HEK293 (cell line): ENCODE measurements around the gene SLC26A11.

ENCODE experiments used
- GLI2 ChIP-seq: fragments of 450-650 bp; formaldehyde crosslinking; IDR thresholded peaks from 2 replicates; pipeline ENCODE4; 2017; ENCODE audit warnings: missing biosample characterization, missing genetic modification characterization, low read depth, borderline replicate concordance
- GLI4 ChIP-seq: fragments of 450-650 bp; formaldehyde crosslinking; IDR thresholded peaks from 2 replicates; pipeline ENCODE4 v1.5.1; 2016; ENCODE audit warnings: missing biosample characterization, missing genetic modification characterization
- HOXA7 ChIP-seq: sonication (generic); formaldehyde crosslinking; IDR thresholded peaks from 2 replicates; pipeline ENCODE4 v1.8.1; 2022; ENCODE audit warnings: missing genetic modification reagents, borderline replicate concordance
- PRDM1 ChIP-seq: fragments of 450-650 bp; formaldehyde crosslinking; IDR thresholded peaks from 2 replicates; pipeline ENCODE4; 2016; ENCODE audit warnings: missing biosample characterization, missing genetic modification characterization
- SP2 ChIP-seq: fragments of 450-650 bp; formaldehyde crosslinking; IDR thresholded peaks from 2 replicates; pipeline ENCODE4 v1.5.1; 2016; ENCODE audit warnings: missing biosample characterization, missing genetic modification characterization
- TCF7L2 ChIP-seq: IDR thresholded peaks from 2 replicates; pipeline ENCODE4 v1.6.1; 2011; ENCODE audit warnings: low read depth, mild to moderate bottlenecking, inconsistent platforms, low read length, moderate library complexity, borderline replicate concordance
- WT1 ChIP-seq: fragments of 450-650 bp; formaldehyde crosslinking; IDR thresholded peaks from 2 replicates; pipeline ENCODE4 v1.5.1; 2016; ENCODE audit warnings: missing biosample characterization, missing genetic modification characterization
- ZBTB8A ChIP-seq: fragments of 450-650 bp; formaldehyde crosslinking; IDR thresholded peaks from 2 replicates; pipeline ENCODE4 v1.5.1; 2016; ENCODE audit warnings: missing biosample characterization, missing genetic modification characterization
- ZNF132 ChIP-seq: fragments of 450-650 bp; formaldehyde crosslinking; IDR thresholded peaks from 2 replicates; pipeline ENCODE4 v1.5.1; 2017; ENCODE audit warnings: missing biosample characterization, missing genetic modification characterization, borderline replicate concordance
- ZNF140 ChIP-seq: fragments of 450-650 bp; formaldehyde crosslinking; IDR thresholded peaks from 2 replicates; pipeline ENCODE4 v1.5.1; 2016; ENCODE audit warnings: missing biosample characterization, missing genetic modification characterization
- ZNF175 ChIP-seq: fragments of 450-650 bp; formaldehyde crosslinking; IDR thresholded peaks from 2 replicates; pipeline ENCODE4 v1.5.1; 2016; ENCODE audit warnings: missing biosample characterization, missing genetic modification characterization
- ZNF2 ChIP-seq: fragments of 450-650 bp; formaldehyde crosslinking; IDR thresholded peaks from 2 replicates; pipeline ENCODE4 v1.5.1; 2016; ENCODE audit warnings: missing biosample characterization, missing genetic modification characterization
- ZNF302 ChIP-seq: fragments of 450-650 bp; formaldehyde crosslinking; IDR thresholded peaks from 2 replicates; pipeline ENCODE4 v1.5.1; 2016; ENCODE audit warnings: missing biosample characterization, missing genetic modification characterization, low read depth
- ZNF423 ChIP-seq: fragments of 450-650 bp; formaldehyde crosslinking; IDR thresholded peaks from 2 replicates; pipeline ENCODE4 v1.5.1; 2016; ENCODE audit warnings: missing biosample characterization, missing genetic modification characterization
- ZNF510 ChIP-seq: fragments of 450-650 bp; formaldehyde crosslinking; IDR thresholded peaks from 2 replicates; pipeline ENCODE4 v1.5.1; 2018; ENCODE audit warnings: mild to moderate bottlenecking, missing genetic modification characterization, missing biosample characterization; ENCODE audit not compliant: insufficient replicate concordance
- ZNF514 ChIP-seq: fragments of 450-650 bp; formaldehyde crosslinking; IDR thresholded peaks from 2 replicates; pipeline ENCODE4 v1.5.1; 2016; ENCODE audit warnings: missing biosample characterization, missing genetic modification characterization
- ZNF544 ChIP-seq: fragments of 450-650 bp; formaldehyde crosslinking; IDR thresholded peaks from 2 replicates; pipeline ENCODE4 v1.5.0; 2017; ENCODE audit warnings: missing biosample characterization, missing genetic modification characterization
- ZNF596 ChIP-seq: fragments of 450-650 bp; IDR thresholded peaks from 2 replicates; pipeline ENCODE4 v1.5.0; 2018; ENCODE audit warnings: missing biosample characterization, mild to moderate bottlenecking, missing genetic modification characterization, moderate library complexity
- ZNF776 ChIP-seq: fragments of 450-650 bp; formaldehyde crosslinking; IDR thresholded peaks from 2 replicates; pipeline ENCODE4 v1.5.0; 2017; ENCODE audit warnings: missing biosample characterization, missing genetic modification characterization, borderline replicate concordance
- TF ChIP-seq, protein P1 (sequence below): fragments of 450-650 bp; formaldehyde crosslinking; optimal IDR thresholded peaks from 2 replicates; pipeline ENCODE3; 2016; ENCODE audit warnings: missing biosample characterization, mild to moderate bottlenecking, missing genetic modification characterization
- TF ChIP-seq, protein P2 (sequence below): fragments of 450-650 bp; formaldehyde crosslinking; IDR thresholded peaks from 2 replicates; pipeline ENCODE4 v1.5.1; 2016; ENCODE audit warnings: missing biosample characterization, missing genetic modification characterization
- TF ChIP-seq, protein P3 (sequence below): fragments of 450-650 bp; formaldehyde crosslinking; IDR thresholded peaks from 2 replicates; pipeline ENCODE4 v1.5.1; 2017; ENCODE audit warnings: missing biosample characterization, missing genetic modification characterization
- TF ChIP-seq, protein P4 (sequence below): fragments of 450-650 bp; formaldehyde crosslinking; IDR thresholded peaks from 2 replicates; pipeline ENCODE4 v1.5.1; 2016; ENCODE audit warnings: missing biosample characterization, missing genetic modification characterization
- TF ChIP-seq, protein P5 (sequence below): fragments of 450-650 bp; formaldehyde crosslinking; IDR thresholded peaks from 2 replicates; pipeline ENCODE4 v1.5.1; 2017; ENCODE audit warnings: missing biosample characterization, missing genetic modification characterization
- TF ChIP-seq, protein P6 (sequence below): fragments of 450-650 bp; formaldehyde crosslinking; IDR thresholded peaks from 2 replicates; pipeline ENCODE4 v1.5.1; 2016; ENCODE audit warnings: missing biosample characterization, missing genetic modification characterization

SLC26A11 gene

DNA sequence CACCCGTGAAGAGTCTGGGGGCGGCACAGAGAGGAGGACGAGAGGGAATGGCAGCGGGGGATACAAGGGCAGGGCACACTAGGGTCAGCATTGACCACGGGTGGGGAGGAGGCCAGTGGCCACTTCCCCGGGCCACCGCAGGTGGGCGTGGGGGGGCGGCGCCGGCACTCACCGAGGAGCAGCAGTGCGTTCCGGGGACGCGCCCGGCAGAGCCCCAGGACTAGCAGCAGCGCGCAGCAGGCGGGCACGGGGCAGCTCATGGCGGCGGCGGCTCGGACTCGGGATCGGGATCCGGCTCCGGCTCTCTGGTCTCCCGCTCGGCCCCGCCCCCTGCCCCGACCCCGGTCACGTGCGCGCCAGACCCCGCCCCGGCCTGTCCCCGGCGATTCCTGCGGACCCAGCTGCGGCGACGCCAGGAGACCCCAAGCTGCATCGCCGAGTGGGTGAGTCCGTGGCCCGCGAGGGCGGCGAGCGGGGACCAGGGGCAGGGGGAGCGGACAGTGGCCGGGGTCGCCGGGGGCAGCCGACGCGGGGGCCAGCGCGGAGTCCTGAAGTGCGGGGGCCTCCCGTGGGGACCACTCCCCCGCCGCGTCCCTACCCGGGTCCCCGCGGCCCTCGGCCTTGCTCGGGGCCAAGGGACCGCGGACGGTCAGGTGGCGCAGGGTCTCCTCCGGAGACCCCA, at the start of gene SLC26A11, which contains the start of gene SGSH (continued):
- TF ChIP-seq, protein P1, sequence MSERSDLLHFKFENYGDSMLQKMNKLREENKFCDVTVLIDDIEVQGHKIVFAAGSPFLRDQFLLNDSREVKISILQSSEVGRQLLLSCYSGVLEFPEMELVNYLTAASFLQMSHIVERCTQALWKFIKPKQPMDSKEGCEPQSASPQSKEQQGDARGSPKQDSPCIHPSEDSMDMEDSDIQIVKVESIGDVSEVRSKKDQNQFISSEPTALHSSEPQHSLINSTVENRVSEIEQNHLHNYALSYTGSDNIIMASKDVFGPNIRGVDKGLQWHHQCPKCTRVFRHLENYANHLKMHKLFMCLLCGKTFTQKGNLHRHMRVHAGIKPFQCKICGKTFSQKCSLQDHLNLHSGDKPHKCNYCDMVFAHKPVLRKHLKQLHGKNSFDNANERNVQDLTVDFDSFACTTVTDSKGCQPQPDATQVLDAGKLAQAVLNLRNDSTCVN (tag by site-specific recombination) = peak; percentile 95
- TF ChIP-seq GLI2 = no peak
- TF ChIP-seq ZBTB8A (tag by site-specific recombination) = peak; percentile 17; the same call in 1 of the 2 replicates
- TF ChIP-seq, protein P2, sequence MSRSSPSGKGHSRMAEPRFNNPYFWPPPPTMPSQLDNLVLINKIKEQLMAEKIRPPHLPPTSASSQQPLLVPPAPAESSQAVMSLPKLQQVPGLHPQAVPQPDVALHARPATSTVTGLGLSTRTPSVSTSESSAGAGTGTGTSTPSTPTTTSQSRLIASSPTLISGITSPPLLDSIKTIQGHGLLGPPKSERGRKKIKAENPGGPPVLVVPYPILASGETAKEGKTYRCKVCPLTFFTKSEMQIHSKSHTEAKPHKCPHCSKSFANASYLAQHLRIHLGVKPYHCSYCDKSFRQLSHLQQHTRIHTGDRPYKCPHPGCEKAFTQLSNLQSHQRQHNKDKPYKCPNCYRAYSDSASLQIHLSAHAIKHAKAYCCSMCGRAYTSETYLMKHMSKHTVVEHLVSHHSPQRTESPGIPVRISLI = no peak
- no peak for TF ChIP-seq TCF7L2
- TF ChIP-seq, protein P3, sequence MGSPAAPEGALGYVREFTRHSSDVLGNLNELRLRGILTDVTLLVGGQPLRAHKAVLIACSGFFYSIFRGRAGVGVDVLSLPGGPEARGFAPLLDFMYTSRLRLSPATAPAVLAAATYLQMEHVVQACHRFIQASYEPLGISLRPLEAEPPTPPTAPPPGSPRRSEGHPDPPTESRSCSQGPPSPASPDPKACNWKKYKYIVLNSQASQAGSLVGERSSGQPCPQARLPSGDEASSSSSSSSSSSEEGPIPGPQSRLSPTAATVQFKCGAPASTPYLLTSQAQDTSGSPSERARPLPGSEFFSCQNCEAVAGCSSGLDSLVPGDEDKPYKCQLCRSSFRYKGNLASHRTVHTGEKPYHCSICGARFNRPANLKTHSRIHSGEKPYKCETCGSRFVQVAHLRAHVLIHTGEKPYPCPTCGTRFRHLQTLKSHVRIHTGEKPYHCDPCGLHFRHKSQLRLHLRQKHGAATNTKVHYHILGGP (tag by site-specific recombination) = no peak
- TF ChIP-seq, protein P4, sequence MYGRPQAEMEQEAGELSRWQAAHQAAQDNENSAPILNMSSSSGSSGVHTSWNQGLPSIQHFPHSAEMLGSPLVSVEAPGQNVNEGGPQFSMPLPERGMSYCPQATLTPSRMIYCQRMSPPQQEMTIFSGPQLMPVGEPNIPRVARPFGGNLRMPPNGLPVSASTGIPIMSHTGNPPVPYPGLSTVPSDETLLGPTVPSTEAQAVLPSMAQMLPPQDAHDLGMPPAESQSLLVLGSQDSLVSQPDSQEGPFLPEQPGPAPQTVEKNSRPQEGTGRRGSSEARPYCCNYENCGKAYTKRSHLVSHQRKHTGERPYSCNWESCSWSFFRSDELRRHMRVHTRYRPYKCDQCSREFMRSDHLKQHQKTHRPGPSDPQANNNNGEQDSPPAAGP = 0 out of 2 replicates have a peak, but pooled peaks have one; percentile 19
- TF ChIP-seq ZNF776 (tag by site-specific recombination) = no peak
- no peak for TF ChIP-seq GLI4 (tag by site-specific recombination)
- TF ChIP-seq ZNF423 (tag by site-specific recombination) = no peak; the same call in 1 of the 2 replicates
- TF ChIP-seq ZNF140 = no peak
- TF ChIP-seq, protein P5, sequence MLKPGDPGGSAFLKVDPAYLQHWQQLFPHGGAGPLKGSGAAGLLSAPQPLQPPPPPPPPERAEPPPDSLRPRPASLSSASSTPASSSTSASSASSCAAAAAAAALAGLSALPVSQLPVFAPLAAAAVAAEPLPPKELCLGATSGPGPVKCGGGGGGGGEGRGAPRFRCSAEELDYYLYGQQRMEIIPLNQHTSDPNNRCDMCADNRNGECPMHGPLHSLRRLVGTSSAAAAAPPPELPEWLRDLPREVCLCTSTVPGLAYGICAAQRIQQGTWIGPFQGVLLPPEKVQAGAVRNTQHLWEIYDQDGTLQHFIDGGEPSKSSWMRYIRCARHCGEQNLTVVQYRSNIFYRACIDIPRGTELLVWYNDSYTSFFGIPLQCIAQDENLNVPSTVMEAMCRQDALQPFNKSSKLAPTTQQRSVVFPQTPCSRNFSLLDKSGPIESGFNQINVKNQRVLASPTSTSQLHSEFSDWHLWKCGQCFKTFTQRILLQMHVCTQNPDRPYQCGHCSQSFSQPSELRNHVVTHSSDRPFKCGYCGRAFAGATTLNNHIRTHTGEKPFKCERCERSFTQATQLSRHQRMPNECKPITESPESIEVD (tag by site-specific recombination) = no peak
- TF ChIP-seq ZNF510 (tag by site-specific recombination) = no peak
- TF ChIP-seq SP2 (tag by site-specific recombination) = no peak
- no peak for TF ChIP-seq ZNF175
- no peak for TF ChIP-seq ZNF302 (tag by site-specific recombination)
- no peak for TF ChIP-seq PRDM1 (tag by site-specific recombination)
- TF ChIP-seq ZNF514 = no peak
- no peak for TF ChIP-seq WT1 (tag by site-specific recombination)
- no peak for TF ChIP-seq HOXA7 (CRISPR knock-in tag)
- no peak for TF ChIP-seq ZNF132 (tag by site-specific recombination)
- peak; percentile 59 for TF ChIP-seq ZNF2 (tag by site-specific recombination)
- TF ChIP-seq ZNF544 (tag by site-specific recombination) = no peak
- no peak for TF ChIP-seq ZNF596 (tag by site-specific recombination)
- TF ChIP-seq, protein P6, sequence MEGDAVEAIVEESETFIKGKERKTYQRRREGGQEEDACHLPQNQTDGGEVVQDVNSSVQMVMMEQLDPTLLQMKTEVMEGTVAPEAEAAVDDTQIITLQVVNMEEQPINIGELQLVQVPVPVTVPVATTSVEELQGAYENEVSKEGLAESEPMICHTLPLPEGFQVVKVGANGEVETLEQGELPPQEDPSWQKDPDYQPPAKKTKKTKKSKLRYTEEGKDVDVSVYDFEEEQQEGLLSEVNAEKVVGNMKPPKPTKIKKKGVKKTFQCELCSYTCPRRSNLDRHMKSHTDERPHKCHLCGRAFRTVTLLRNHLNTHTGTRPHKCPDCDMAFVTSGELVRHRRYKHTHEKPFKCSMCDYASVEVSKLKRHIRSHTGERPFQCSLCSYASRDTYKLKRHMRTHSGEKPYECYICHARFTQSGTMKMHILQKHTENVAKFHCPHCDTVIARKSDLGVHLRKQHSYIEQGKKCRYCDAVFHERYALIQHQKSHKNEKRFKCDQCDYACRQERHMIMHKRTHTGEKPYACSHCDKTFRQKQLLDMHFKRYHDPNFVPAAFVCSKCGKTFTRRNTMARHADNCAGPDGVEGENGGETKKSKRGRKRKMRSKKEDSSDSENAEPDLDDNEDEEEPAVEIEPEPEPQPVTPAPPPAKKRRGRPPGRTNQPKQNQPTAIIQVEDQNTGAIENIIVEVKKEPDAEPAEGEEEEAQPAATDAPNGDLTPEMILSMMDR (tag by site-specific recombination) = 0 out of 2 replicates have a peak, but pooled peaks have one; percentile 52
